IPS-18c (cell line): ENCODE results near the gene MAPK8.

Experiments
- H3K4me3 ChIP-seq: 2 replicates; pipeline ENCODE4 v1.7.0; 2013; ENCODE audit warnings: low read depth, mild to moderate bottlenecking, low read length, moderate library complexity; ENCODE audit not compliant: insufficient read depth
- H3K9me3 ChIP-seq: one replicate; pipeline ENCODE4 v1.6.1; 2013; ENCODE audit warnings: mild to moderate bottlenecking, low read length, moderate library complexity; ENCODE audit not compliant: control insufficient read depth, insufficient read depth

MAPK8 gene

DNA sequence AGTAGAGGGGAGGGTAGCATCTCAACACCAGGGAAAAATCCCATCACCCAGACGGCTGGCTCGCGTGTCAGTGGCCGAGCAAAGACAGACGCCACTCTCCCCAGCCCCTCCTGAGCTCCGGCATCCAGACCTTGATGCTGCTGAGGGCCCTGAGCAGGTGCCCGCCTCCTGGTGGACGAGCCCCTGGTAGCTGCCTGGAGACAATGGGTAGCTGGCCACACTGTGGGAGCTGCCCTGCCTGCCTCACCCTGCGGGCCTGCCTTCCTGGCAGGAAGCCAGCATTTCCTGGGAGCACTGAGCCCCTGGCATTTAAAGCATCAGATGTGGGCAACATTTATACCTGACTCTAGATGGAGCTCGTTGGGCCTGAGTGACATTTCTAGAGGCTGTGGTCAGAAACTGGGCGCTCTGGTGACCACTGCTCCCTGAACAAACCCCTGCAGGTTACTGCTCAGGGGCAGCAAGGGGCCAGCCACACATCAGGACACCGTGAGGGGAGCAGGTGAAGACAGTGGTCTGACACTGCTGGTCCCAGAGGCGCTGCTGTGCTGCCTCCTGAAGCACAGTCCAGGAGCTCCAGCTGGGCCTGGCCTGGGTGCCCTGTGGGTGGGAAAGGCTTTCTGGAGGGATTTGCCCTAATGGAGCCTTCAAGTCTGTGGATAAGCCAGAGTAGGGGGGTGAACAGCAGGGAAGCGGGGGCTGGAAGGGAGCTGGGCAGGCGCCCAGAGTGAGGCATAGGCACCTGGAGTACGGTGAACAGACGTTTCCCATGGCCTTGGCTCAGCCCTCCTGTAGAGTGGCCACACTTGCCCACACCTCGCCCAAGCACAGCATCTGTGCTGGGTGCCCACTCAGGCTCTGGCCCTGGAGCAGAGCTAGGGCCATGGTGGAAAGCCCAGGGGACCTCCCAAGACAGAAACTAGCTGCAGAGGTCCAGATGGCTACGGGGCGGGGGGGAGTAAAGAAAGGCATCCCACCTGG lies 138.7 kb downstream of the MAPK8 start:
- Histone ChIP-seq H3K9me3 (no peaks in the 10 kb centered on the region), H3K4me3 (no peak overlapping the region)

- Histone ChIP-seq H3K4me3 (no peak overlapping the region), H3K9me3 (no peaks in the 10 kb centered on the region)
These were observed 139.5 kb downstream of the MAPK8 start for GRCh38 chr10:48445932-48446331.

GRCh38 chr10:48446785-48447184 lies 140.3 kb downstream of the MAPK8 start:
- H3K4me3 ChIP-seq = no peak overlapping the region
- H3K9me3 ChIP-seq = no peaks in the 10 kb centered on the region

- Histone ChIP-seq H3K9me3 (no peaks in the 10 kb centered on the region), H3K4me3 (no peak overlapping the region)
These were observed 141.1 kb downstream of the MAPK8 start for GRCh38 chr10:48447356-48448215.

DNA sequence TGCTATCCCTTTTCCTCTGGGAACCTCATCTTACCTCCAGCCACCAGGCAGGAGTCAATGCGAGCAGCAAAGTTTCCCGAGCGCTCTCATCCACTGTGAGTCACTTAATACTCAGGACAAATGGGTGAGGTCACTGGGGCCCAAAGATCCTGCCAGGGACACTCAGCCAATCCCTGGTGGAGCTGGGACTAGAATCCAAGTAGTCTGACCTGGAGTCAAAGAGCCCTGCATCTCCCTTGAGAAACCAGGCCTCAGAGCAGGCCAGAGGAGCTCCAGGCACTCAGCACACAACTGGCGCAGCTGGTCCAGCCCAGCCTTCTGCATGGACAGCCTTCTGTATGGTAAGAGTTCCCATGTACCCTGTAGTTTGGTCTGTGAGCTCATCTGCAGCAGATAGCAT lies 142.3 kb downstream of the MAPK8 start:
- Histone ChIP-seq H3K4me3 (no peak overlapping the region), H3K9me3 (no peaks in the 10 kb centered on the region)

DNA sequence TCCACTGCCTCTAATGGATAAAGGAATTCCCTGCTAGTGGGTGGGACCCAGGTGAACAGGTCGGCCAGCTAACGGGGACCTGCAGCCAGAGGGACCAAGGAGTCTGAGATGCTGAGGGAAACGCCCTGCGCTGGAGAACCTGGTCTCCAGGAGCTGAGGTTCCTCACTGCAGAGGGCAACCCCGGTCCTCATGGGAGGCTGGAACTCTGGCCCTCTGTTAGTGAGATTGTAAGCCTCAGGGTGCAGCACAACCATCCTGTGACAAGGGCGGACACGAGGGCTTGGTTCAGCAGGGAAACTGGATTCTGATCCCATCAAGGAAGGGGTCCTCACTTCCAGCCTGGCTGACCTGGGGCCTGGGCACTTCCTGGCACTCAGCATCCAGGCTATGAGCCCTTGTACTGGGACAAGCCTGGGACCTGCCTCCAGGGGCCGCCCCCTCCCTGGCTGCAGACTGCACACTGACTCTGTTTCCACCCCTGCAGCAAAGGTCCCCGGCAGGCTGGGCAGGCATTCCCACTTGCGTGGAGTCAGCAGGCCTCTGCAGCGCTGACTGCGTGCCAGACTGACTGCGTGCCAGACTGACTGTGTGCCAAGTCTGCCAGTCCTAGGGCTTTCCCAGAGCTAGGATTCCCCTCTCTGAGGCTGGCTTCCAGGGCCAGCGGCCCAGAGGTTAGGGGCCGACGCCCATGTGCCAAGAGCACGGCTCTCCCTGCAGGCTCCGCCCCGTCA lies 143.2 kb downstream of the MAPK8 start:
- Histone ChIP-seq H3K9me3 (no peaks in the 10 kb centered on the region), H3K4me3 (no peak overlapping the region)

- Histone ChIP-seq H3K9me3 (no peaks in the 10 kb centered on the region), H3K4me3 (no peak overlapping the region)
These were observed 143.8 kb downstream of the MAPK8 start for GRCh38 chr10:48450233-48450740.

- Histone ChIP-seq H3K4me3 (no peak overlapping the region), H3K9me3 (no peaks in the 10 kb centered on the region)
These were observed 144.4 kb downstream of the MAPK8 start for GRCh38 chr10:48450741-48451466.

- no peak overlapping the region for H3K4me3 ChIP-seq
These were observed 145.7 kb downstream of the MAPK8 start for GRCh38 chr10:48451969-48452878.

DNA sequence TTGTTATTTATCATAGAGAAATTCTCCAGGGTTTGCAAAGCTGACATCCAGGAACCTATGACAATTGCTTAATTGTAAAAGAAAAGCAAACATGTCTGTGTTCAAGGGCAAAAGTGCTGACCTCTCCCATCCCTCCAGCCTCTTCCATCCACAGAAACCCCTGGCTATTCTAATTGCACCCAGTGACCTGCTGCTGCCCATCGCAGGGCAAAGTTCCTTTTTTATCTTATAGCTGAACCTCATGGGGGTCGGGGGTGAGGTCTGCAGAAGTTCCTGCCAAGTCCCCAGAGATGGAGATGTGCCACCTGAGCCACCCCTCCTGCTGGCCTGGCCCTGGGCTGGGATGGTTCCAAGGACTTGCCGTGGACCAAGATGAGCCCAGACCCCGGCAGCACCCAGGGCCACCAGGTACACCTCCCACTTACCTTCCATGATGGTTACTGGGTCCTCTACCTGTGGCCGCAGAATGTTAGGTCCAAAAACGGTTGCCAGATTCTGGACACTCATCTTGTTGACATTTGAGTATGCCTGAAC lies 146.5 kb downstream of the MAPK8 start:
- no peaks in the 10 kb centered on the region for H3K9me3 ChIP-seq
- H3K4me3 ChIP-seq = no peak overlapping the region

More at GRCh38 chr10:48451969-48452878, 145.7 kb downstream of the MAPK8 start:
- H3K9me3 ChIP-seq = no peaks in the 10 kb centered on the region

GRCh38 chr10:48453451-48454301 lies 147.2 kb downstream of the MAPK8 start:
- H3K4me3 ChIP-seq = no peak overlapping the region

GRCh38 chr10:48454302-48455054 lies 148.0 kb downstream of the MAPK8 start:
- H3K9me3 ChIP-seq = peaks cover 2% of the 10 kb centered on the region
- no peak overlapping the region for H3K4me3 ChIP-seq

More at GRCh38 chr10:48453451-48454301, 147.2 kb downstream of the MAPK8 start:
- peaks cover 2% of the 10 kb centered on the region for H3K9me3 ChIP-seq

DNA sequence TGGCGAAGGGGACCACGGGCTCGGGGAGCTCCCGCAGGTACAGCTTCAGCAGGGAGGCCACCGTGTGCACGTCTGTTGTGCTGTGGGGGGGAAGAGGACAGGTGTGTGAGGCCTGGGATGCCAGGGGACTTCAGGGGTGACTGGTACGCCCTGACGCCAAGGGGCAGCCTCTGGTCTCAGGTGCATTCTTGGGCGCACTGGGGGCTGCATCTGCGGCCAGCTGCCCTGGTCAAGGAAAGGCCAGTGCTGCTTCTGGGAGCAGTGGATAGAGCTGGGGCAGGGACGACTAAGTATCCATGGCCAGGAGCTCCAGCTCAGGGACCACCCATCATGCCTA lies 148.5 kb downstream of the MAPK8 start:
- no peak overlapping the region for H3K4me3 ChIP-seq

More for the DNA sequence above, 148.5 kb downstream of the MAPK8 start:
- peaks cover 2% of the 10 kb centered on the region for H3K9me3 ChIP-seq
